ENCODE measurements around the gene RPL32. TPM values are rescaled to one million over a fixed set of nuclear protein-coding genes. Genes with fewer than 3 reads are reported as not detected.

Gene RPL32
- total and polyA plus RNA-seq, 9 of the 15 experiments (the other 6 are each of a cell fraction or from before 2014, with no cell fraction given) = 2,738 to 6,200 (median 4,286) TPM

- TF ChIP-seq POLR2AphosphoS2 (IDR thresholded peaks at IDR 0.05; ENCODE audit: low read length) (no peak), ZNF644 (tag; IDR thresholded peaks at IDR 0.05; ENCODE audit: low read depth) (peak; percentile 73; the same call in 1 of the 2 replicates), HES1 (IDR thresholded peaks at IDR 0.05; ENCODE audit: low read depth) (no peak), ZNF263 (CRISPR knock-in tag; IDR thresholded peaks at IDR 0.05; ENCODE audit: borderline replicate concordance) (no peak), MTA2 (IDR thresholded peaks at IDR 0.05; ENCODE audit: low read depth) (no peak), MEIS2 (IDR thresholded peaks at IDR 0.05; ENCODE audit: partially characterized antibody) (no peak), TAF15 (IDR thresholded peaks at IDR 0.05; ENCODE audit: low read depth, low read length) (no peak), CEBPG (CRISPR knock-in tag; IDR thresholded peaks at IDR 0.05) (no peak), CEBPG (tag; conservative IDR thresholded peaks at IDR 0.05 in 1 of 2, IDR thresholded peaks at IDR 0.05 in 1 of 2) (no peak), MCM3 (IDR thresholded peaks at IDR 0.05) (no peak), ZNF57 (CRISPR knock-in tag; IDR thresholded peaks at IDR 0.05) (no peak), ERF (CRISPR knock-in tag; IDR thresholded peaks at IDR 0.05) (0 out of 2 replicates have a peak, but pooled peaks have one; percentile 42), HDAC8 (tag; IDR thresholded peaks at IDR 0.05) (no peak), KLF13 (tag; IDR thresholded peaks at IDR 0.05; ENCODE audit: borderline replicate concordance, low read depth) (no peak), DIDO1 (tag; IDR thresholded peaks at IDR 0.05; ENCODE audit: low read depth) (no peak)
- TF ChIP-seq, protein P1, sequence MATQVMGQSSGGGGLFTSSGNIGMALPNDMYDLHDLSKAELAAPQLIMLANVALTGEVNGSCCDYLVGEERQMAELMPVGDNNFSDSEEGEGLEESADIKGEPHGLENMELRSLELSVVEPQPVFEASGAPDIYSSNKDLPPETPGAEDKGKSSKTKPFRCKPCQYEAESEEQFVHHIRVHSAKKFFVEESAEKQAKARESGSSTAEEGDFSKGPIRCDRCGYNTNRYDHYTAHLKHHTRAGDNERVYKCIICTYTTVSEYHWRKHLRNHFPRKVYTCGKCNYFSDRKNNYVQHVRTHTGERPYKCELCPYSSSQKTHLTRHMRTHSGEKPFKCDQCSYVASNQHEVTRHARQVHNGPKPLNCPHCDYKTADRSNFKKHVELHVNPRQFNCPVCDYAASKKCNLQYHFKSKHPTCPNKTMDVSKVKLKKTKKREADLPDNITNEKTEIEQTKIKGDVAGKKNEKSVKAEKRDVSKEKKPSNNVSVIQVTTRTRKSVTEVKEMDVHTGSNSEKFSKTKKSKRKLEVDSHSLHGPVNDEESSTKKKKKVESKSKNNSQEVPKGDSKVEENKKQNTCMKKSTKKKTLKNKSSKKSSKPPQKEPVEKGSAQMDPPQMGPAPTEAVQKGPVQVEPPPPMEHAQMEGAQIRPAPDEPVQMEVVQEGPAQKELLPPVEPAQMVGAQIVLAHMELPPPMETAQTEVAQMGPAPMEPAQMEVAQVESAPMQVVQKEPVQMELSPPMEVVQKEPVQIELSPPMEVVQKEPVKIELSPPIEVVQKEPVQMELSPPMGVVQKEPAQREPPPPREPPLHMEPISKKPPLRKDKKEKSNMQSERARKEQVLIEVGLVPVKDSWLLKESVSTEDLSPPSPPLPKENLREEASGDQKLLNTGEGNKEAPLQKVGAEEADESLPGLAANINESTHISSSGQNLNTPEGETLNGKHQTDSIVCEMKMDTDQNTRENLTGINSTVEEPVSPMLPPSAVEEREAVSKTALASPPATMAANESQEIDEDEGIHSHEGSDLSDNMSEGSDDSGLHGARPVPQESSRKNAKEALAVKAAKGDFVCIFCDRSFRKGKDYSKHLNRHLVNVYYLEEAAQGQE (IDR thresholded peaks at IDR 0.05; ENCODE audit: borderline replicate concordance) = peak; percentile 99
- TF ChIP-seq, protein P1 (CRISPR knock-in tag; IDR thresholded peaks at IDR 0.05; ENCODE audit: low read depth) = peak; percentile 97
- TF ChIP-seq, protein P2, sequence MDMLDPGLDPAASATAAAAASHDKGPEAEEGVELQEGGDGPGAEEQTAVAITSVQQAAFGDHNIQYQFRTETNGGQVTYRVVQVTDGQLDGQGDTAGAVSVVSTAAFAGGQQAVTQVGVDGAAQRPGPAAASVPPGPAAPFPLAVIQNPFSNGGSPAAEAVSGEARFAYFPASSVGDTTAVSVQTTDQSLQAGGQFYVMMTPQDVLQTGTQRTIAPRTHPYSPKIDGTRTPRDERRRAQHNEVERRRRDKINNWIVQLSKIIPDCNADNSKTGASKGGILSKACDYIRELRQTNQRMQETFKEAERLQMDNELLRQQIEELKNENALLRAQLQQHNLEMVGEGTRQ (CRISPR knock-in tag; IDR thresholded peaks at IDR 0.05) = no peak
- TF ChIP-seq, protein P3, sequence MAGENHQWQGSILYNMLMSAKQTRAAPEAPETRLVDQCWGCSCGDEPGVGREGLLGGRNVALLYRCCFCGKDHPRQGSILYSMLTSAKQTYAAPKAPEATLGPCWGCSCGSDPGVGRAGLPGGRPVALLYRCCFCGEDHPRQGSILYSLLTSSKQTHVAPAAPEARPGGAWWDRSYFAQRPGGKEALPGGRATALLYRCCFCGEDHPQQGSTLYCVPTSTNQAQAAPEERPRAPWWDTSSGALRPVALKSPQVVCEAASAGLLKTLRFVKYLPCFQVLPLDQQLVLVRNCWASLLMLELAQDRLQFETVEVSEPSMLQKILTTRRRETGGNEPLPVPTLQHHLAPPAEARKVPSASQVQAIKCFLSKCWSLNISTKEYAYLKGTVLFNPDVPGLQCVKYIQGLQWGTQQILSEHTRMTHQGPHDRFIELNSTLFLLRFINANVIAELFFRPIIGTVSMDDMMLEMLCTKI (IDR thresholded peaks at IDR 0.05; ENCODE audit: partially characterized antibody) = no peak
Observed at GRCh38 chr3:12879191-12879815, 37.9 kb upstream of the RPL32 start (continued).
